OCI-LY1 (cell line): Measurements from ENCODE around the gene CACHD1.

Source experiments
- H2AFZ ChIP-seq: fragments of 200-600 bp; sonication (generic), shearing (Covaris generic); 2 replicates; pipeline ENCODE4 v1.6.0; 2014; ENCODE audit warnings: antibody characterized with exemption, mild to moderate bottlenecking, low read length
- H3F3A ChIP-seq: fragments of 200-600 bp; sonication (generic), shearing (Covaris generic); 2 replicates; pipeline ENCODE4 v1.6.0; 2014; ENCODE audit warnings: mild to moderate bottlenecking, antibody characterized with exemption, low read length, moderate library complexity; ENCODE audit not compliant: insufficient read depth
- H3K27ac ChIP-seq: fragments of 200-600 bp; sonication (generic); 2 replicates; pipeline ENCODE4 v1.5.1; 2014; ENCODE audit warnings: low read length, mixed run types, mild to moderate bottlenecking, low read depth; ENCODE audit not compliant: poor library complexity, severe bottlenecking
- H3K27me3 ChIP-seq: fragments of 200-600 bp; sonication (generic); 2 replicates; pipeline ENCODE4 v1.6.0; 2014; ENCODE audit warnings: antibody characterized with exemption, mild to moderate bottlenecking, low read length, moderate library complexity; ENCODE audit not compliant: insufficient read depth
- H3K36me3 ChIP-seq: fragments of 200-600 bp; sonication (generic); 2 replicates; pipeline ENCODE4 v1.6.1; 2014; ENCODE audit warnings: mild to moderate bottlenecking, antibody characterized with exemption, low read length, moderate library complexity, mixed read lengths; ENCODE audit not compliant: insufficient read depth
- H3K4me1 ChIP-seq: fragments of 200-600 bp; sonication (generic); 2 replicates; pipeline ENCODE4 v1.5.1; 2014; ENCODE audit warnings: mild to moderate bottlenecking, low read length, moderate library complexity; ENCODE audit not compliant: insufficient read depth, severe bottlenecking
- H3K4me2 ChIP-seq: fragments of 200-600 bp; sonication (generic), shearing (Covaris generic); 2 replicates; pipeline ENCODE4 v1.6.1; 2014; ENCODE audit warnings: low read length
- H3K4me3 ChIP-seq: fragments of 200-600 bp; sonication (generic); 2 replicates; pipeline ENCODE4 v1.5.1; 2014; ENCODE audit warnings: low read length, low read depth, mild to moderate bottlenecking, mixed read lengths; ENCODE audit not compliant: poor library complexity, severe bottlenecking
- H3K79me2 ChIP-seq: fragments of 200-600 bp; shearing (Covaris generic); 2 replicates; pipeline ENCODE4 v1.6.1; 2016; ENCODE audit warnings: mixed run types, low read length, mixed read lengths; ENCODE audit not compliant: insufficient read depth
- H3K9ac ChIP-seq: fragments of 200-600 bp; sonication (generic), shearing (Covaris generic); 2 replicates; pipeline ENCODE4 v1.6.1; 2014; ENCODE audit warnings: mild to moderate bottlenecking, low read length, mixed read lengths
- H3K9me2 ChIP-seq: fragments of 200-600 bp; sonication (generic), shearing (Covaris generic); 2 replicates; pipeline ENCODE4 v1.6.1; 2014; ENCODE audit warnings: low read depth, mild to moderate bottlenecking, low read length, mixed read lengths
- H3K9me3 ChIP-seq: fragments of 200-600 bp; shearing (Covaris generic); 2 replicates; pipeline ENCODE4 v1.6.1; 2014; ENCODE audit warnings: low read length, mixed read lengths
- H4K20me1 ChIP-seq: fragments of 200-600 bp; sonication (generic), shearing (Covaris generic); 2 replicates; pipeline ENCODE4 v1.6.0; 2016; ENCODE audit warnings: mild to moderate bottlenecking, low read length; ENCODE audit not compliant: insufficient read depth
- CTCF ChIP-seq: fragments of 200-600 bp; sonication (generic), shearing (Covaris generic); IDR thresholded peaks from 2 replicates; pipeline ENCODE4 v1.5.1; 2017; ENCODE audit warnings: mild to moderate bottlenecking, antibody characterized with exemption, low read length, moderate library complexity, mixed read lengths
- EZH2 ChIP-seq: fragments of 200-600 bp; sonication (generic), shearing (Covaris generic); IDR thresholded peaks from 2 replicates; pipeline ENCODE4 v1.8.0; 2017; ENCODE audit warnings: borderline replicate concordance, mixed run types, mild to moderate bottlenecking, antibody characterized with exemption, low read length, moderate library complexity, mixed read lengths

Gene CACHD1

GRCh38 chr1:64721135-64721534 lies 251.2 kb downstream of the CACHD1 start:
- TF ChIP-seq CTCF (no peak), EZH2 (no peak)
- Histone ChIP-seq H3K9me3 (no peaks in the 10 kb centered on the region), H2AFZ (no peak overlapping the region), H3K36me3 (no peaks in the 10 kb centered on the region), H3K4me1 (no peaks in the 10 kb centered on the region), H3K27ac (no peak overlapping the region), H4K20me1 (no peaks in the 10 kb centered on the region), H3K4me2 (no peak overlapping the region), H3K4me3 (no peak overlapping the region), H3K9ac (no peak overlapping the region), H3K9me2 (no peaks in the 10 kb centered on the region), H3F3A (no peaks in the 10 kb centered on the region), H3K79me2 (no peaks in the 10 kb centered on the region), H3K27me3 (no peaks in the 10 kb centered on the region; the same call in 1 of the 2 replicates)

GRCh38 chr1:64721576-64722145 lies 251.7 kb downstream of the CACHD1 start:
- H3K4me1 ChIP-seq: no peaks in the 10 kb centered on the region
- no peaks in the 10 kb centered on the region for H3K9me2 ChIP-seq
- H3K27me3 ChIP-seq: no peaks in the 10 kb centered on the region; the same call in 1 of the 2 replicates
- H3K27ac ChIP-seq: no peak overlapping the region
- no peaks in the 10 kb centered on the region for H4K20me1 ChIP-seq
- no peak for TF ChIP-seq EZH2
- TF ChIP-seq CTCF: no peak
- no peak overlapping the region for H2AFZ ChIP-seq
- H3K79me2 ChIP-seq: no peaks in the 10 kb centered on the region
- H3K4me2 ChIP-seq: no peak overlapping the region
- no peak overlapping the region for H3K4me3 ChIP-seq
- no peak overlapping the region for H3K9ac ChIP-seq
- no peaks in the 10 kb centered on the region for H3F3A ChIP-seq
- no peaks in the 10 kb centered on the region for H3K36me3 ChIP-seq
- H3K9me3 ChIP-seq: no peaks in the 10 kb centered on the region

GRCh38 chr1:64727861-64728260 lies 257.9 kb downstream of the CACHD1 start:
- Histone ChIP-seq H4K20me1 (no peaks in the 10 kb centered on the region), H3K4me3 (no peak overlapping the region), H3K9me2 (no peaks in the 10 kb centered on the region), H3K9ac (no peak overlapping the region), H3K79me2 (no peaks in the 10 kb centered on the region), H3F3A (no peaks in the 10 kb centered on the region), H3K4me1 (no peaks in the 10 kb centered on the region), H3K27ac (no peak overlapping the region), H3K27me3 (peaks cover 4% of the 10 kb centered on the region; the same call in 1 of the 2 replicates), H2AFZ (no peak overlapping the region), H3K4me2 (no peak overlapping the region), H3K9me3 (no peaks in the 10 kb centered on the region), H3K36me3 (no peaks in the 10 kb centered on the region)
- TF ChIP-seq CTCF: no peak
- no peak for TF ChIP-seq EZH2
